ENCODE data around the gene DCLK3.

The DCLK3 gene

GRCh38 chr3:36763850-36764703 lies at the start of gene DCLK3:
Gene DCLK3, minus strand, starts transcription at chr3:36764553. Its CDS starts 290 bp downstream, at chr3:36764263.
- no peak for DNase-seq

DNA sequence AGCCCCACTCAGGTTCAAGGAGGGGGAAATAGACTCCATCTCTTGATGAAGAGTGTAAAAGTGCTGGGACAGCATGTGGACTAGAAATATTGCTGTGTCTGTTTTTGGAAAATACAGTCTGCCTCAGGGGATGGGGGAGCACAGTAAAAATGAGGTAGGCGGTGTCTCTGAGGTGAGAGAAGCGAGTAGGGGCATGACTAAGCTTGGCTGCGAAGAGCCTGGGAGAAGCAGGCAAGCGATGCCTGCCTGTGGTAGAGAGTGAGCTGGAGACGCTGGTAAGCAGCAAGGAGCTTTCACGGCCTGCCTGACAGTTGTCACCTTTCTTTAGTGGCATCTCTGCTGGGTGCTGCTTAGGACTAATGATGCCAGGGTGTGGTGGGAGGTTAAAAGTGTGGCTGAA lies 49.0 kb upstream of the DCLK3 start:
- DNase-seq = no peak

DNA sequence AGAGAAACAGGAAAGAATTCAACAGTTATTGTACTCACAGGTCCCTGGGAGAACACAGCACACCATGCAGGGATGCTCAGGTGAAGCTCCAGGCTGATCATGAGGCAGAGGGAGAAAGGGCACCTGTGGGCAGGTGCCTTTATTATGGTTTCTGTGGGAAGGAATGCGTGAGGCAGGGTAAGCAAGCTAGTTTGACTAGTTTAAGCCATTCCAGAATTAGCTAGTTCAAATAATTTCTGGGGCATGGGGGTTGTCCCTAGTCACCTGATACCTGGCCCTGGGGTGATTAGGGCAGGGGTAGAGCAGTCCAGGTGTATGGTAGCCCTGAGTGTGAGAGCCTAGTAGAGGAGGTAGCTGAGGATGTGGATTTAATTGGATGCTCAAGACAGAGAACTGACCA lies 47.9 kb upstream of the DCLK3 start:
- DNase-seq = no peak

- DNase-seq = no peak
These were observed 47.4 kb upstream of the DCLK3 start for GRCh38 chr3:36811768-36812167.

DNA sequence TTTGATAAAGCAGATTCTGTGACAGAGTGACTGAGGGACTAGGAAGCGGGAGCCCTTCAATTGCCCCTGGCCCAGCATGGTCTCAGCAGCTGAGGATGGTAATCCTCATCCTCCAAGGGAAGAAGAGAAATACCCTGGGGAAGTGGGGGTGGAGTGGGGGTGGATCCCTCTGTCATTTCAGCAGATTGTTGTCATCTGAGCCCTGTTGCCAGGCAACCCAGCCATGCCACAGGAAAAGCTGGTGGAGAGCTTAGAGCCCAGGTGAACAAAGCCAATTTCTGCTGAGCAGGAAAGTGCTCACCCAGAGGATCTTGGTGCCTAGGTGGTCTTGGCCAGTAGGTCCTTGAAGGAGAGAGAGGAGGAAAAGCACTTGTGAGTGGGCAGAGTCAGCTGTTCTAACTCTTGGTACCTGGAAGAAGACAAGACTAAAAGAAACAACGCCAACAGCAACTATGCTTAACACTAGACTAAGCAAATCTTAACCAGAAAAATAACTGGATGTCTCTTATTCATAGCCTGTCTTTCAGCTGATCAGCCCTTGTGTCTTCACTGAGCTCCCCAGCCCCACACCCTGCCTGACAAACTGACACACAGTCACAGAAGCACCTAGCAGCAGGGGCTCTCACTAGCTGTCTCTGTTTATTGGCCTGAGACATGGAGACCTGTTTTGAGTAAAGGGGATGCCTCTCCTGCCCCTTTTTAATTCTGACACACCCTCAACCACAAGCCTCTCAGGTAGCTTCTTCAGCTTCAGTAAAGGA lies 40.1 kb upstream of the DCLK3 start:
- DNase-seq = no peak

DNA sequence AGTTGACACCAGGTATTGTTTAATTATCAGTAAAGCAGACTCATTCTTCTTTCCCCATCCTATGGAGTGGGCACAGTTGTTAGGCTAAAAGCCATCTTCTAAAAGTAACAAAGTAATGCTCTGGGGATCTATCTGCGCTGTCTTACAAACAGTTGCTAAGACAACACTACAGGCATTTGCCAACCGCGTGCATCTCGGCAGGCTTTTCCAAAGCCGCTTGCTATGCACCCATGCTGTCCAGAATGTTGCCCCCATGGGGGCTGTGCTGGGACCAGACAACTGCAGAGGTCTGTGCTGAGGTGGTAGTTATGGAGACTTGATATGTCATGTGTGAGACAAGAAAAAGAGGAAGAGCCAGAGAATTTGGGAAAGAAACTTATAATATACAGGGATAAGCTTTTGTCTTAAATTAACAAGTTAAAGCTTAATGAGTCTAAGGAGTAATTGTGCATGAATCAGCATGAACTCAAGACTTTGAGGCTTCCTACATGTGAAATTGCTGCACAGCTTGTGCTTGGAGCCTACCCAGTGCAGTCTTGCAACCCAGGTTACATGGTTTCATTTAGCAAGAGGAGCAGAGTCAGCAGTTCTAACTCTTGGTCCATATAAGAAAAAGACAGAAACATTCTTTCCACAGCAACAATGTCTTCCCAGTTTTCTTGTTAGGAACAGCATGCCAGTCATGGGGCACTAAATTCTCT lies 38.9 kb upstream of the DCLK3 start:
- no peak for DNase-seq

GRCh38 chr3:36800533-36801116 lies 36.3 kb upstream of the DCLK3 start:
- DNase-seq = no peak

DNA sequence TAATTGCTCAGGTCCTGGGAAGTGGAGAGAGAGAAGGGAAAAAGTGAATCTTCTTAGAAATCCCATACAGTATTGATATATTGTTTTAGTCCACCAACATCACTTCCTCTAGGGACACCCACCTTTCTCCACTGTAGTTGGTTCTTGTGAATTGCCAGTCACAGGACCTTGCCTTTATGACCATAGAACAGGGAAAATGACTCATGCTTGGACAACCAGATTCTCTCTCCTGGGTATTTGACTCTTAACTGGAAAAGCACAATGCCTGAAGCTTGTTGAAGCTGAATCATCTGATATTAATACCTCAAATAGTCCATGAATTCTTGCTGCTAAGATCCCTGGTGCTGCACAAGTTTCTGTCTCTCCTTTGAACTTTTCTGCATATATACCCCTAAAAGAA lies 32.5 kb upstream of the DCLK3 start:
- no peak for DNase-seq

GRCh38 chr3:36796161-36796560 lies 31.8 kb upstream of the DCLK3 start:
- DNase-seq = no peak

- DNase-seq = no peak
These were observed 31.3 kb upstream of the DCLK3 start for GRCh38 chr3:36795622-36796021.

DNA sequence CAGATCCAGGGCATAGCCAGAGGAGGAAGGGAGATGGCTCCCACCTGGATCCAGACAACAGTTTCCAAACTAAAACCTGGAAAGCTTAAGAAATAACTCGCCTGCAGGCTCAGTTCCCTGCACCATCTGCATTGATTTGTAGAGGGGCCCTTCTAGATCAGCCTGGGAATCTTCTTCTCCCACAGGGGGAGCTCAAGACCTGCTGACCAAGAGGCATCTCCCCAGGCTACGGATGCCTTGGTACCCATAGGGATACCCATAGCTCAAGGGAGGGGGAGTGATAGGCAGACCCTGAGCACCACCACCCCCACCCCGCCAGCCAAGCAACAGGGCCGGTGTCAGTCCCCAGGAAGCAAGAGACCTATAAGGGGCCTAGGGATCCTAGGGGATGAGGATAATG lies 28.0 kb upstream of the DCLK3 start:
- DNase-seq = peak; percentile 30

DNA sequence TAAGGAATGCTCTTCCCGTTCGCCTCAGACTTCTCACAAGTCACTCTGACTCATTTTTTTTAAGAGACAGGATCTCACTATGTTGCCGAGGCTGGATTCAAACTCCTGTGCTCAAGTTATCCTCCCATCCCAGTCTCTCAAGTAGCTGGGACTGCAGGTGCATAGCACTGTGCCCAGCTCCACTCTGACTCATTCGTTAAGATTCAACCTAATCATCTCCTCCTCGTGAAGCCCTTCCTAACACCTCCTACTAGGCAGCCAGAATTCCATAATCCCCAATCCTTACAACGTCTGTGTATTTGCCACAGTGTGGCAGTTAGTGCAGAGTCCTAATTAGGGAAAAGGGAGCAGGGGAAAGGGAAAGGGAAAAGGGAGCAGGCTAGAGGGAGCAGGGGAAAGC lies 26.4 kb upstream of the DCLK3 start:
- DNase-seq = no peak

DNA sequence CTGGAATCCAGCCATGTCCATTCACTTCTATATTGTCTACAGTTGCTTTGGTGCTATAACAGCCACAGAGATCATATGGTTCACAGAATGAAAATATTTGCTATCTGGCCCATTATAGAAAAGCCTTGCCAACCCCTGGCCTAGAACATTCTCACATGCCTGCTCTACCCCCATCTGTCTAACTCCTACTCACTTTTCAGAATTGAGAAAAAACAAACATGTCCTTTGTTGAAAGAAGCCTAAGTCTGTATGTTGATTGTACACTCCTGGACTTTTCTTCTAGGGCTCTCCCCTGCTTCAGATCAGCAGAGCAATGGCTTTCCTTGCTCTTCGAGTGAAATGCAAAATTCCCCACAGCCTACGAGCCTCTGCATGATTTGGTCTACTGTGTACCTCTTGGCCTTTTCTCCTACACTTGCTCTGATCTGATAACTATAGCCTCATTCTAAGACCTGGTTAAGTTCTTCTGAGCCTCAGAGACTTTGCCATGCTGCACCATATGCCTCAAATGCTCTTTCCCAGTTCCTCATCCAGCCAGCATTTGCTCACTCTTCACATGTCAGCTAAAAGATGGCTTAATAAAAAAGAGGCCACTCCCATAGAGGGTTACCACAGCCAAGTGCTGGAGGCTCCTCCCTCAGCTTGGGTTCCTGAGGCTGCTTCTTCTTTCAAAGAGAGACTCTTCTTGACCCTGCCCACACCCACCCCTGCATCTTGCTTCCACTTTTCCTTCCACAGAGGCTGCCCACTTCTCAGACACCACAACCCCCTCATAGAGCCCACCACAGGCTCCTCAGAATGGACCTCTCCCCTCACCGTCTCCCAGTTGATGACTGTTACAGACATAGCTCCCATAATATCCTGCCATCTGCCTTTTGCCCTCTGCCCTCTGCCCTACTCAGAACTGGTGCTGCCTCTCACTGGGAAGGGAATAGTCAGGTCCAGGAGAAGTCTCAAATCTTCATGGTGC lies 22.9 kb upstream of the DCLK3 start:
- DNase-seq = no peak

- DNase-seq = no peak
These were observed 19.8 kb upstream of the DCLK3 start for GRCh38 chr3:36784138-36784635.

DNA sequence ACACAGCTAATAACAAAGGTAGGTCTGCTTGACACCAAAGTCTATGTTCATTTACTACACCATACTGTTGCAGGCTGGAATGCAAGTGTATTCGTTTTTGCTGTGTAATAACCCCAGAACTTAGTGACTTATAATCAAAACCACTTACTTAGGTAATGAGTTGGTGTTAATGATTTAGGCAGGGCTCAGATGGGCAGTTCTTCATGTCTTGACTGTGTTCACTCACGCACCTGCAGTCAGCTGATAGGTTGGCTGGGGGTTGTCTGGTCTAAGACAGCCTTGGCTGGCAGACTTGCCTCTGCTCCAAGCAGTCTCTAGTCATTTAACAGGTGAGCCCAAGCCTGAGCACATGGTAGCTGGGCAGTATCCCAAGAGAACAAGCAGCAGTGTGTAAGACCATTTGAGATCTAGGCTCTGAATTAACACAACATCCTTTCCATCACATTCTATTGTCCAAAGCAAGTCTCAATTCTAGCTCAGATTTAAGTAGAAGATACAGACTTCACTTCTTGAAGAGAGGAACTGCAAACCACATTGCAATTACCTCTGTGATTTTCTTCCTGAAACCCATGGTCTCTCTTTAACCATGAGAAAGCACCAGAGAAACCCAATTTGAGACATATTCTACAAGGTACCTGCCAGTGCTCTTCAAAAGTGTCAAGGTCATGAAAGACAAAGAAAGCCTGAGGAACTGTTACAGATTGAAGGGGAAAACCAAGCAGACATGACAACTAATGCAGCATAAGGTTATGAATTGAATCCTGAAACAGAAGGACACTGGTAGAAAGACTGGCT lies 13.3 kb upstream of the DCLK3 start:
- DNase-seq = no peak

- no peak for DNase-seq
These were observed 12.1 kb upstream of the DCLK3 start for GRCh38 chr3:36776436-36776835.

- no peak for DNase-seq
These were observed 9.7 kb upstream of the DCLK3 start for GRCh38 chr3:36774052-36774451.

GRCh38 chr3:36771931-36772330 lies 7.6 kb upstream of the DCLK3 start:
- DNase-seq = no peak

DNA sequence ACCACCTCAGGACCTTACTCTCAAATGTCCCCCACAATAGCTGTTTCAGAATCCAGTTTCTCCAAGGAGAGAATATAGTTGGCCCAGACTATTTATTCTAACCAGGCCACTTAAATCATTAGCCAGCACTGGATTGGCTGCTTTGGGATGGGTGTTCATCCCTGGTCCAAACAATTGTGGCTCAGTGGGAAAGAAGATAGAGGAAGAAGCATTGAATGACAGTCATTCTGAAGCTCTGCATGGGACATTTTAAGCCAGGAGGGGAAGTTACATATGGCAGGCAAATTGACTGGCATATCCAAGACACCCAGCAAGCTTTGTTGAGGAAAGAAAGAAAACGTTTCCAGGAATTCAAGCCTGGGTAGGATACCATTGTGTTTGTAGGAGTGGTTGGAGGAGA lies 5.6 kb upstream of the DCLK3 start:
- no peak for DNase-seq

- no peak for DNase-seq
These were observed 751 bp upstream of the DCLK3 start for GRCh38 chr3:36765104-36765503.

DNA sequence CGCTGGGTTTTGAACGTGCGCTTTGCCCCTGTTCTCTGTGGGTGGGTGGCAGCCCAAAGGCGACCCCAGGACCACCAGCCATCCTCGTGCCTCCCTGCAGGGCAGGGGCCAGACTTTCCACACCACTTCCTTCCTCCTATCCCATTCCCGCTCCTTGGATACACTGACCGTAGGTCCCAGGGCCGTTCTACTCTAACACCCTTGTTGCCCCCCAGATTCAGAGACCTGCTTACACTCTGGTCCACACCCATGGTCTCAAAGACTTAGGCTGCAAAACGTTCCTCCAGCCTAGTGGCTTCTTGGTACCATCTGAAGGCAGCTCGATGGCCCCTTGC lies 318 bp upstream of the DCLK3 start:
- no peak for DNase-seq
